Activated CD8-positive, alpha-beta memory T cell treated with anti-CD3 and anti-CD28 coated beads for 48 hours (primary cell): Measurements from ENCODE around the gene WDPCP.
"Not testable (repeated sequence)": the region's sequence is repeated elsewhere in the genome, so short reads cannot be mapped to it uniquely, and the experiment has no call there.

Source experiments
- DNase-seq, 3 experiments: peaks; one replicate each; pipeline ENCODE4 v3.0.0-alpha.2; 2020; ENCODE audit warnings: low read depth in 2 of 3, low spot score in 2 of 3

Gene WDPCP

GRCh38 chr2:63544017-63544627 is 44.2 kb downstream of the WDPCP start:
- DNase-seq, result no peak

GRCh38 chr2:63539416-63540162 is 48.7 kb downstream of the WDPCP start:
- DNase-seq, result no peak

- DNase-seq, result no peak
Measured at GRCh38 chr2:63538390-63538789, 49.9 kb downstream of the WDPCP start.

- no peak for DNase-seq
Measured at GRCh38 chr2:63537306-63537705, 51.0 kb downstream of the WDPCP start.

- DNase-seq, result no peak
Measured at GRCh38 chr2:63530704-63531279, 57.5 kb downstream of the WDPCP start.

- no peak for DNase-seq
Measured at GRCh38 chr2:63525905-63526304, 62.4 kb downstream of the WDPCP start.

GRCh38 chr2:63522950-63523349 is 65.3 kb downstream of the WDPCP start:
- DNase-seq, result no peak

GRCh38 chr2:63520793-63521192 is 67.5 kb downstream of the WDPCP start:
- no peak for DNase-seq

- no peak for DNase-seq
Measured at GRCh38 chr2:63514781-63515180, 73.5 kb downstream of the WDPCP start.

GRCh38 chr2:63514237-63514716 is 74.0 kb downstream of the WDPCP start:
- DNase-seq, result no peak

GRCh38 chr2:63506320-63506719 is 82.0 kb downstream of the WDPCP start:
- no peak for DNase-seq

- DNase-seq, result no peak
Measured at GRCh38 chr2:63503818-63504217, 84.5 kb downstream of the WDPCP start.

- no peak for DNase-seq
Measured at GRCh38 chr2:63500398-63500797, 87.9 kb downstream of the WDPCP start.

GRCh38 chr2:63497576-63497975 is 90.7 kb downstream of the WDPCP start:
- no peak for DNase-seq

- no peak for DNase-seq
Measured at GRCh38 chr2:63494968-63495367, 93.3 kb downstream of the WDPCP start.

- DNase-seq, result no peak
Measured at GRCh38 chr2:63494100-63494499, 94.2 kb downstream of the WDPCP start.

GRCh38 chr2:63488118-63488713 is 100.1 kb downstream of the WDPCP start:
- no peak for DNase-seq

GRCh38 chr2:63486861-63487290 is 101.4 kb downstream of the WDPCP start:
- DNase-seq, result no peak

GRCh38 chr2:63484901-63485300 is 103.4 kb downstream of the WDPCP start:
- DNase-seq, result no peak

- DNase-seq, result no peak
Measured at GRCh38 chr2:63484481-63484880, 103.8 kb downstream of the WDPCP start.

GRCh38 chr2:63477686-63478085 is 110.6 kb downstream of the WDPCP start:
- DNase-seq, result no peak

GRCh38 chr2:63469313-63469712 is 119.0 kb downstream of the WDPCP start:
- not testable (repeated sequence) for DNase-seq
